Urothelium cell line (cell line): ENCODE data around the gene LSP1.
"Not testable (repeated sequence)": the region's sequence is repeated elsewhere in the genome, so short reads cannot be mapped to it uniquely, and the experiment has no call there.

ENCODE experiments used
- DNase-seq: peaks from one replicate; pipeline ENCODE4 v3.0.0; 2011; ENCODE audit warnings: low spot score, mixed read lengths
- FAIRE-seq: peaks from 2 replicates; lab custom pipeline; 2011; peaks lifted over from hg19 to GRCh38; lab: Jason Lieb, UNC

LSP1 gene

GRCh38 chr11:1875093-1875850 is 22.4 kb downstream of the LSP1 start:
- FAIRE-seq, result no peak
- no peak for DNase-seq

- FAIRE-seq, DNase-seq: not testable (repeated sequence)
Measured at GRCh38 chr11:1875851-1876301, 23.0 kb downstream of the LSP1 start.

GRCh38 chr11:1876361-1877063 is 23.6 kb downstream of the LSP1 start:
- FAIRE-seq, result peak; percentile 93
- DNase-seq, result peak; percentile 68

- DNase-seq, result peak; percentile 54
- FAIRE-seq, result peak; percentile 74
Measured at GRCh38 chr11:1877211-1878136, 24.6 kb downstream of the LSP1 start.

GRCh38 chr11:1878137-1879031 is 25.5 kb downstream of the LSP1 start:
- FAIRE-seq (no peak), DNase-seq (no peak)

- no peak for DNase-seq
- FAIRE-seq, result no peak
Measured at GRCh38 chr11:1879342-1879940, 26.6 kb downstream of the LSP1 start.

- no peak for FAIRE-seq
- no peak for DNase-seq
Measured at GRCh38 chr11:1879941-1880720, 27.2 kb downstream of the LSP1 start.

- FAIRE-seq (no peak), DNase-seq (no peak)
Measured at GRCh38 chr11:1880746-1881441, 28.0 kb downstream of the LSP1 start.

GRCh38 chr11:1881442-1882264 is 28.8 kb downstream of the LSP1 start:
- DNase-seq (no peak), FAIRE-seq (no peak)

- FAIRE-seq, result no peak
Measured at GRCh38 chr11:1882265-1883238, 29.7 kb downstream of the LSP1 start.

GRCh38 chr11:1883346-1884302 is 30.7 kb downstream of the LSP1 start:
- FAIRE-seq (no peak), DNase-seq (no peak)

More at GRCh38 chr11:1882265-1883238, 29.7 kb downstream of the LSP1 start:
- peak; percentile 77 for DNase-seq

GRCh38 chr11:1884303-1884700 is 31.4 kb downstream of the LSP1 start:
- FAIRE-seq (no peak), DNase-seq (no peak)

GRCh38 chr11:1886551-1886950 is 33.7 kb downstream of the LSP1 start:
- not testable (repeated sequence) for FAIRE-seq, DNase-seq

GRCh38 chr11:1887451-1888346 is 34.8 kb downstream of the LSP1 start:
- no peak for FAIRE-seq
- no peak for DNase-seq
